K562 (cell line): ENCODE measurements around the gene PNMA6F.

Source experiments
- CTCF ChIP-seq, 3 experiments: IDR thresholded peaks in 2 of 3; conservative IDR thresholded peaks in 1 of 3; 2 replicates each; pipeline ENCODE4 v1.5.1; 2011 to 2012; ENCODE audit warnings: low read length in 3 of 3, mild to moderate bottlenecking in 3 of 3, control low read depth in 2 of 3, improper control_type of control experiment in 1 of 3, inconsistent platforms in 1 of 3, low read depth in 1 of 3, mixed read lengths in 1 of 3, moderate library complexity in 1 of 3; ENCODE audit not compliant: insufficient read depth in 2 of 3
- HNRNPUL1 ChIP-seq: fragments of 200-400 bp; formaldehyde crosslinking; IDR thresholded peaks from 2 replicates; pipeline ENCODE4 v1.6.1; 2017; ENCODE audit warnings: low read length
- ZMIZ1 ChIP-seq, 2 experiments: fragments of 150-350 bp in 1 of 2; IDR thresholded peaks; 2 replicates each; pipeline ENCODE4 v1.6.1; 2012 to 2016; ENCODE audit warnings: low read depth in 2 of 2, low read length in 2 of 2, mild to moderate bottlenecking in 1 of 2, moderate library complexity in 1 of 2
- ZNF133 ChIP-seq: fragments of 250-450 bp; sonication (Bioruptor Pico); IDR thresholded peaks from 2 replicates; pipeline ENCODE4 v1.4.0; 2020; ENCODE audit warnings: mild to moderate bottlenecking
- ZNF639 ChIP-seq, 2 experiments: fragments of 200-800 bp in 1 of 2; sonication (Bioruptor generic) in 1 of 2; sonication (generic) in 1 of 2; formaldehyde crosslinking in 1 of 2; IDR thresholded peaks in 1 of 2; conservative IDR thresholded peaks in 1 of 2; 2 replicates each; pipeline versions ENCODE4 v1.5.0 to v1.6.1; 2016 to 2020; ENCODE audit warnings: missing compliant biosample characterization in 1 of 2, missing genetic modification characterization in 1 of 2, missing genetic modification reagents in 1 of 2

GRCh38 chrX:153370293-153371055, 48.9 kb upstream of the PNMA6F start:
- TF ChIP-seq CTCF (IDR thresholded peaks at IDR 0.05 in 2 of 3, conservative IDR thresholded peaks at IDR 0.05 in 1 of 3; ENCODE audit: insufficient read depth in 2 of 3, low read depth in 1 of 3, low read length in 3 of 3), result no peak
- no peak for TF ChIP-seq ZNF639 (CRISPR knock-in tag; conservative IDR thresholded peaks at IDR 0.05 in 1 of 2, IDR thresholded peaks at IDR 0.05 in 1 of 2)
- TF ChIP-seq ZNF133 (CRISPR knock-in tag), result no peak
- no peak for TF ChIP-seq HNRNPUL1
- TF ChIP-seq ZMIZ1 (IDR thresholded peaks at IDR 0.05; ENCODE audit: low read depth in 2 of 2, low read length in 2 of 2), result no peak
